ENCODE data around the gene EEFSEC.

Gene EEFSEC

GRCh38 chr3:128217702-128218547 lies 64.6 kb downstream of the EEFSEC start:
- peak; percentile 58 for ATAC-seq
- DNase-seq = no peak

GRCh38 chr3:128218548-128219257 lies 65.4 kb downstream of the EEFSEC start:
- DNase-seq (no peak), ATAC-seq (no peak)

GRCh38 chr3:128221328-128221727 lies 68.0 kb downstream of the EEFSEC start:
- DNase-seq = no peak
- ATAC-seq = no peak

- ATAC-seq (no peak), DNase-seq (no peak)
These were observed 69.6 kb downstream of the EEFSEC start for GRCh38 chr3:128222796-128223385.

- DNase-seq (no peak), ATAC-seq (no peak)
These were observed 73.0 kb downstream of the EEFSEC start for GRCh38 chr3:128226186-128226725.

GRCh38 chr3:128226795-128227395 lies 73.6 kb downstream of the EEFSEC start:
- no peak for ATAC-seq
- peak; percentile 38 for DNase-seq

- ATAC-seq = no peak
- no peak for DNase-seq
These were observed 74.2 kb downstream of the EEFSEC start for GRCh38 chr3:128227507-128227906.

GRCh38 chr3:128228366-128228910 lies 75.2 kb downstream of the EEFSEC start:
- DNase-seq (no peak), ATAC-seq (no peak)

- no peak for ATAC-seq
These were observed 76.0 kb downstream of the EEFSEC start for GRCh38 chr3:128229106-128229857.

GRCh38 chr3:128231606-128232005 lies 78.3 kb downstream of the EEFSEC start:
- ATAC-seq = no peak
- DNase-seq = no peak

More at GRCh38 chr3:128229106-128229857, 76.0 kb downstream of the EEFSEC start:
- no peak for DNase-seq

GRCh38 chr3:128232376-128233178 lies 79.3 kb downstream of the EEFSEC start:
- no peak for DNase-seq
- no peak for ATAC-seq

- DNase-seq = no peak
- no peak for ATAC-seq
These were observed 82.1 kb downstream of the EEFSEC start for GRCh38 chr3:128235207-128235926.

- no peak for ATAC-seq
- no peak for DNase-seq
These were observed 83.4 kb downstream of the EEFSEC start for GRCh38 chr3:128236657-128237056.

GRCh38 chr3:128237348-128238183 lies 84.3 kb downstream of the EEFSEC start:
- DNase-seq (no peak), ATAC-seq (no peak)

GRCh38 chr3:128238184-128238489 lies 84.9 kb downstream of the EEFSEC start:
- ATAC-seq = no peak
- no peak for DNase-seq

- ATAC-seq = no peak
- DNase-seq = no peak
These were observed 86.0 kb downstream of the EEFSEC start for GRCh38 chr3:128239304-128239703.

GRCh38 chr3:128240232-128240631 lies 87.0 kb downstream of the EEFSEC start:
- no peak for ATAC-seq
- no peak for DNase-seq

- ATAC-seq (no peak), DNase-seq (no peak)
These were observed 88.5 kb downstream of the EEFSEC start for GRCh38 chr3:128241741-128242140.
